Activated naive CD4-positive, alpha-beta T cell treated with anti-CD3 and anti-CD28 coated beads, Interleukin-2, amount 50 U/mL, for 72 hours (primary cell): Measurements from ENCODE around the gene SKIL. TPM values are rescaled to one million over a fixed set of nuclear protein-coding genes. Genes with fewer than 3 reads are reported as not detected.

ENCODE experiments used
- ATAC-seq, 2 donors: fragments of 150-1000 bp; cut with Tn5 transposase; 2 replicates each; pipeline ENCODE4 v1.10.0; 2021; ENCODE audit warnings: mild to moderate bottlenecking in 2 of 2, moderate library complexity in 2 of 2
- DNase-seq, 2 donors: peaks; one replicate each; pipeline ENCODE4 v3.0.0; 2021 to 2022; ENCODE audit warnings: low spot score in 2 of 2
- H3K27ac Mint-ChIP-seq, 2 donors: one replicate each; pipeline ENCODE4 v1.8.0; 2022; ENCODE audit warnings: mild to moderate bottlenecking in 2 of 2, mixed read lengths in 2 of 2
- H3K36me3 Mint-ChIP-seq, 2 donors: one replicate each; pipeline ENCODE4 v1.8.0; 2022; ENCODE audit warnings: mixed read lengths in 2 of 2
- H3K9me3 Mint-ChIP-seq, 2 donors: one replicate each; pipeline ENCODE4 v1.8.0; 2022; ENCODE audit warnings: mixed read lengths in 2 of 2
- total RNA-seq, 2 donors: library from RNA; stranded (reverse); gene quantifications; one replicate each; pipeline ENCODE4 v1.2.3, GENCODE V29; 2022

The SKIL gene
- total RNA-seq, 2 donors from 2014 or later: 16.8 to 21.9 TPM

- no peaks in the 10 kb centered on the region for H3K9me3 Mint-ChIP-seq
- H3K36me3 Mint-ChIP-seq: peaks cover 5 to 10% of the 10 kb centered on the region in 2 donors
- H3K27ac Mint-ChIP-seq: no peak overlapping the region
- no peak for DNase-seq
- peak; percentile 28 for ATAC-seq
Observed at GRCh38 chr3:170419557-170420087, 62.1 kb downstream of the SKIL start.

GRCh38 chr3:170420307-170420821, 62.8 kb downstream of the SKIL start:
- no peak for DNase-seq
- Mint-ChIP-seq H3K36me3 (peaks cover 5 to 10% of the 10 kb centered on the region in 2 donors), H3K27ac (no peak overlapping the region), H3K9me3 (no peaks in the 10 kb centered on the region)
- no peak for ATAC-seq

- Mint-ChIP-seq H3K9me3 (no peaks in the 10 kb centered on the region), H3K36me3 (peaks cover 5 to 10% of the 10 kb centered on the region in 2 donors)
Observed at GRCh38 chr3:170421111-170421641, 63.7 kb downstream of the SKIL start.

GRCh38 chr3:170421758-170422157, 64.2 kb downstream of the SKIL start:
- H3K27ac Mint-ChIP-seq: no peak overlapping the region
- ATAC-seq: no peak
- no peak for DNase-seq
- no peaks in the 10 kb centered on the region for H3K9me3 Mint-ChIP-seq
- peaks cover 5 to 10% of the 10 kb centered on the region in 2 donors for H3K36me3 Mint-ChIP-seq

More at GRCh38 chr3:170421111-170421641, 63.7 kb downstream of the SKIL start:
- H3K27ac Mint-ChIP-seq: no peak overlapping the region
- DNase-seq (no peak), ATAC-seq (no peak)

- DNase-seq (no peak), ATAC-seq (no peak)
- H3K9me3 Mint-ChIP-seq: no peaks in the 10 kb centered on the region
- no peak overlapping the region for H3K27ac Mint-ChIP-seq
- H3K36me3 Mint-ChIP-seq: peaks cover 4 to 9% of the 10 kb centered on the region in 2 donors
Observed at GRCh38 chr3:170423001-170423615, 65.6 kb downstream of the SKIL start.

GRCh38 chr3:170424879-170425278, 67.4 kb downstream of the SKIL start:
- Mint-ChIP-seq H3K27ac (no peak overlapping the region), H3K36me3 (peaks cover 0 to 5% of the 10 kb centered on the region in 2 donors), H3K9me3 (no peaks in the 10 kb centered on the region)
- peak in 1 of 2 donors; percentile 24 for ATAC-seq
- no peak for DNase-seq

- Mint-ChIP-seq H3K27ac (no peak overlapping the region), H3K36me3 (peaks cover 0 to 5% of the 10 kb centered on the region in 2 donors), H3K9me3 (no peaks in the 10 kb centered on the region)
- DNase-seq (no peak), ATAC-seq (no peak)
Observed at GRCh38 chr3:170425491-170426239, 68.2 kb downstream of the SKIL start.

GRCh38 chr3:170426240-170426797, 68.8 kb downstream of the SKIL start:
- no peak for ATAC-seq
- Mint-ChIP-seq H3K9me3 (no peaks in the 10 kb centered on the region), H3K27ac (no peak overlapping the region)

GRCh38 chr3:170428095-170428494, 70.6 kb downstream of the SKIL start:
- no peak for ATAC-seq

More at GRCh38 chr3:170426240-170426797, 68.8 kb downstream of the SKIL start:
- peaks cover 0 to 5% of the 10 kb centered on the region in 2 donors for H3K36me3 Mint-ChIP-seq
- no peak for DNase-seq

GRCh38 chr3:170429050-170429449, 71.5 kb downstream of the SKIL start:
- ATAC-seq (peak; percentile 59 to 70), DNase-seq (no peak)
- Mint-ChIP-seq H3K36me3 (no peaks in the 10 kb centered on the region), H3K27ac (no peak overlapping the region), H3K9me3 (no peaks in the 10 kb centered on the region)

More at GRCh38 chr3:170428095-170428494, 70.6 kb downstream of the SKIL start:
- no peak overlapping the region for H3K27ac Mint-ChIP-seq
- peaks cover 0 to 4% of the 10 kb centered on the region in 2 donors for H3K36me3 Mint-ChIP-seq
- DNase-seq: no peak
- no peaks in the 10 kb centered on the region for H3K9me3 Mint-ChIP-seq

GRCh38 chr3:170431054-170431453, 73.5 kb downstream of the SKIL start:
- no peaks in the 10 kb centered on the region for H3K9me3 Mint-ChIP-seq
- no peak for DNase-seq
- no peak overlapping the region for H3K27ac Mint-ChIP-seq
- no peak for ATAC-seq
- no peaks in the 10 kb centered on the region for H3K36me3 Mint-ChIP-seq

- DNase-seq (no peak), ATAC-seq (no peak)
- no peak overlapping the region for H3K27ac Mint-ChIP-seq
- no peaks in the 10 kb centered on the region for H3K36me3 Mint-ChIP-seq
- H3K9me3 Mint-ChIP-seq: no peaks in the 10 kb centered on the region
Observed at GRCh38 chr3:170432416-170432815, 74.9 kb downstream of the SKIL start.

- no peak overlapping the region for H3K27ac Mint-ChIP-seq
- DNase-seq (no peak), ATAC-seq (no peak)
- no peaks in the 10 kb centered on the region for H3K36me3 Mint-ChIP-seq
- no peaks in the 10 kb centered on the region for H3K9me3 Mint-ChIP-seq
Observed at GRCh38 chr3:170436697-170437096, 79.2 kb downstream of the SKIL start.

- Mint-ChIP-seq H3K36me3 (no peaks in the 10 kb centered on the region), H3K9me3 (no peaks in the 10 kb centered on the region), H3K27ac (no peak overlapping the region)
- no peak for ATAC-seq
- DNase-seq: no peak
Observed at GRCh38 chr3:170437176-170437575, 79.7 kb downstream of the SKIL start.

- no peaks in the 10 kb centered on the region for H3K9me3 Mint-ChIP-seq
- ATAC-seq (no peak), DNase-seq (no peak)
- no peak overlapping the region for H3K27ac Mint-ChIP-seq
- H3K36me3 Mint-ChIP-seq: no peaks in the 10 kb centered on the region
Observed at GRCh38 chr3:170437696-170438407, 80.3 kb downstream of the SKIL start.

- DNase-seq (no peak), ATAC-seq (no peak)
- H3K36me3 Mint-ChIP-seq: no peaks in the 10 kb centered on the region
- H3K27ac Mint-ChIP-seq: no peak overlapping the region
- no peaks in the 10 kb centered on the region for H3K9me3 Mint-ChIP-seq
Observed at GRCh38 chr3:170438836-170439235, 81.3 kb downstream of the SKIL start.
